ENCODE results near the gene REEP5. TPM values are rescaled to one million over a fixed set of nuclear protein-coding genes. Genes with fewer than 3 reads are reported as not detected.

Gene REEP5
- total RNA-seq, 4 donors from 2014 or later: 65.7 to 91.6 (median 79.0) TPM

DNA sequence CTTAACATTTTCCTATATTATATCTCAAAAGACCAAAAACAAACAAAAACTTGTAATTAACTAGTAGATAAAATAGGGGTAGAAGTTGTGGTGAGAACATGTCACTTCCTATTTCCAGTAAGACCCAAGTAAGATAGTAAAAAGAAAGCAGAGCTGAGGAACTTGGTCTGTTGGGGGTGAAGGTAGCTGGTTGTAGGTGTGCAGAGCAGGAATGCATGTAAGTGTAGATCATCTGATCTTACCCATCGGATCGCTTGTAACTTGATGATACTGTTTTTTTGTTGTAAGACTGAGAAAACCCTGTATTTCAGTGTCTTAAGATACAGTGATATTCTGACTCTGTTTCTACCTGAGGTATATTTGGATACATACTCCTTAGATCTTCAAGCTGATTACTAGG lies 55.3 kb downstream of the REEP5 start:
- DNase-seq (ENCODE audit: low spot score in 2 of 2): no peak
- H3K36me3 ChIP-seq: peaks cover 68% of the 10 kb centered on the region
- TF ChIP-seq EP300 (IDR thresholded peaks at IDR 0.05) (no peak), CTCF (IDR thresholded peaks at IDR 0.05) (no peak), POLR2A (IDR thresholded peaks at IDR 0.05) (no peak), POLR2AphosphoS5 (IDR thresholded peaks at IDR 0.05) (no peak)
- no peaks in the 10 kb centered on the region for H3K9me3 ChIP-seq
- H3K4me1 ChIP-seq: peaks cover 22% of the 10 kb centered on the region
- H3K27me3 ChIP-seq: no peaks in the 10 kb centered on the region
- WGBS: 91% methylated on average over 2 of the region's 2 CpGs
- H3K4me3 ChIP-seq: no peak overlapping the region
- H3K27ac ChIP-seq: no peak overlapping the region

GRCh38 chr5:112865128-112865527 lies 56.9 kb downstream of the REEP5 start:
- H3K36me3 ChIP-seq: peaks cover 60% of the 10 kb centered on the region
- 88% methylated on average over 3 of the region's 3 CpGs for WGBS
- H3K27ac ChIP-seq: no peak overlapping the region
- TF ChIP-seq POLR2AphosphoS5 (IDR thresholded peaks at IDR 0.05): no peak
- H3K4me1 ChIP-seq: peaks cover 31% of the 10 kb centered on the region
- no peak overlapping the region for H3K4me3 ChIP-seq
- no peak for DNase-seq (ENCODE audit: low spot score in 2 of 2)
- H3K9me3 ChIP-seq: no peaks in the 10 kb centered on the region
- H3K27me3 ChIP-seq: no peaks in the 10 kb centered on the region

DNA sequence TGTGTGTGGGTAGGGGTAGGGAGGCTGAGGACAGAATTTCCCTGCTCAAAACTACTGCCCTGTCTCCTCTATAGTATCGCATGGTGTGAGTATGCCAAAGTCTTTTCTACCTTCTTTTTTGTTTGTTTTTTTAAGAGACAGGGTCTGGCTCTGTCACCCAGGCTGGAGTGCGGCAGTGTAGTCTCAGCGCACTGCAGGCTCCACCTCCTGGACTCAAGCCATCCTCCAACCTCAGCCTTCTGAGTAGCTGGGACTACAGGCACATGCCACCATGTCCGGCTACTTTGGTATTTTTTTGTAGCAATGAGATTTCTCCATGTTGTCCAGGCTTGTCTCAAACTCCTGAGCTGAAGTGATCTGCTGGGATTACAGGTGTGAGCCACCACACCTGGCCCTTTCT lies 58.5 kb downstream of the REEP5 start:
- no peak for DNase-seq (ENCODE audit: low spot score in 2 of 2)
- H3K27me3 ChIP-seq: no peaks in the 10 kb centered on the region
- TF ChIP-seq POLR2AphosphoS5 (IDR thresholded peaks at IDR 0.05): no peak
- TF ChIP-seq CTCF (IDR thresholded peaks at IDR 0.05): no peak
- TF ChIP-seq EP300 (IDR thresholded peaks at IDR 0.05): no peak
- TF ChIP-seq POLR2A (IDR thresholded peaks at IDR 0.05): no peak
- H3K9me3 ChIP-seq: no peaks in the 10 kb centered on the region
- WGBS: 87% methylated on average over 4 of the region's 4 CpGs
- no peak overlapping the region for H3K4me3 ChIP-seq
- peaks cover 45% of the 10 kb centered on the region for H3K36me3 ChIP-seq
- H3K4me1 ChIP-seq: peaks cover 31% of the 10 kb centered on the region
- no peak overlapping the region for H3K27ac ChIP-seq

GRCh38 chr5:112862085-112862484 lies 59.9 kb downstream of the REEP5 start:
- TF ChIP-seq EP300 (IDR thresholded peaks at IDR 0.05) (no peak), POLR2AphosphoS5 (IDR thresholded peaks at IDR 0.05) (no peak), CTCF (IDR thresholded peaks at IDR 0.05) (no peak), POLR2A (IDR thresholded peaks at IDR 0.05) (no peak)
- WGBS: 47% methylated on average over 9 of the region's 9 CpGs
- Histone ChIP-seq H3K4me3 (peak overlapping the region; percentile 77), H3K27ac (peak overlapping the region; percentile 86), H3K4me1 (peaks cover 31% of the 10 kb centered on the region), H3K27me3 (no peaks in the 10 kb centered on the region), H3K9me3 (no peaks in the 10 kb centered on the region), H3K36me3 (peaks cover 31% of the 10 kb centered on the region)
- DNase-seq (ENCODE audit: low spot score in 2 of 2): no peak

GRCh38 chr5:112861638-112861985 lies 60.4 kb downstream of the REEP5 start:
- WGBS: under 1% methylated on average over 8 of the region's 8 CpGs
- no peak for DNase-seq (ENCODE audit: low spot score in 2 of 2)
- H3K9me3 ChIP-seq: no peaks in the 10 kb centered on the region
- TF ChIP-seq CTCF (IDR thresholded peaks at IDR 0.05) (no peak), POLR2AphosphoS5 (IDR thresholded peaks at IDR 0.05) (no peak), POLR2A (IDR thresholded peaks at IDR 0.05) (no peak), EP300 (IDR thresholded peaks at IDR 0.05) (no peak)
- peaks cover 26% of the 10 kb centered on the region for H3K36me3 ChIP-seq
- H3K4me1 ChIP-seq: peaks cover 31% of the 10 kb centered on the region
- peak overlapping the region; percentile 77 for H3K4me3 ChIP-seq
- H3K27ac ChIP-seq: peak overlapping the region; percentile 86
- H3K27me3 ChIP-seq: no peaks in the 10 kb centered on the region
